GM12875 (cell line): ENCODE data around the gene OR1F1.

Source experiments
- H3K4me3 ChIP-seq: one replicate; pipeline ENCODE4 v1.5.1; 2011; ENCODE audit warnings: low read depth, low read length, control low read depth
- CTCF ChIP-seq: IDR thresholded peaks from 2 replicates; pipeline ENCODE4 v1.5.1; 2011; ENCODE audit warnings: low read depth, mild to moderate bottlenecking, control low read depth, inconsistent platforms, low read length, moderate library complexity, borderline replicate concordance; ENCODE audit not compliant: insufficient read depth

Gene OR1F1

DNA sequence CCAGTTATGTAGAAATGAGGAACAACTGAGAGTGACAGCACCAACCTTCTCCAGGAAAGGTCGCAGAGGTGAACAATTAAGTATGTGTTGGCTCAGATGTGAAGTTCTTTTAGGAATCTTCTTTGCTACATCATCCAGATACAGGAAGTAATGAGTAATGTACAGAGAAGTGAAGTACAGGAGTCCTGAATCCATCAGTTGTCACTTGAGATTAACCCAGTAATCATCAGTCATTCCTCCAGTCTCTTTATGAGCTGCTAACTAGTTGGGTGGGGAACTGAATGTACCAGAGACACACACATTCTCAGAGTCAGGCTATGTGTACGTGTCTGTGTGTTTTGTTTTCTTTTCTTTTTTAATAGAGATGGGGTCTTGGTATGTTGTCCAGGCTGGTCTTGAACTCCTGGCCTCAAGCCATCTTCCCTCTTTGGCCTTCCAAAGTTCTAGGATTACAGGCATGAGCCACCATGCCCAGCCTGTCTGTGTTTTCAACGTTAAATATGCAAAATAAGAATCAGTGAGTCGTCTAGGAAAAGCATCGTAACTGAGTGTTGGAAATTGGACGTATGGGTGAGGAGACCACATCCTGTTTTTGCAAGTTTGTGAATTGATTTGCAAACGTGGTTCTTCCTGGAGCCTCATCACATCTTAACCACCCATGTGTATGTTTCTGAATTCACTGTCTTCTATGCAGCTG is 27.0 kb downstream of the OR1F1 start:
- no peak overlapping the region for H3K4me3 ChIP-seq
- TF ChIP-seq CTCF: no peak

DNA sequence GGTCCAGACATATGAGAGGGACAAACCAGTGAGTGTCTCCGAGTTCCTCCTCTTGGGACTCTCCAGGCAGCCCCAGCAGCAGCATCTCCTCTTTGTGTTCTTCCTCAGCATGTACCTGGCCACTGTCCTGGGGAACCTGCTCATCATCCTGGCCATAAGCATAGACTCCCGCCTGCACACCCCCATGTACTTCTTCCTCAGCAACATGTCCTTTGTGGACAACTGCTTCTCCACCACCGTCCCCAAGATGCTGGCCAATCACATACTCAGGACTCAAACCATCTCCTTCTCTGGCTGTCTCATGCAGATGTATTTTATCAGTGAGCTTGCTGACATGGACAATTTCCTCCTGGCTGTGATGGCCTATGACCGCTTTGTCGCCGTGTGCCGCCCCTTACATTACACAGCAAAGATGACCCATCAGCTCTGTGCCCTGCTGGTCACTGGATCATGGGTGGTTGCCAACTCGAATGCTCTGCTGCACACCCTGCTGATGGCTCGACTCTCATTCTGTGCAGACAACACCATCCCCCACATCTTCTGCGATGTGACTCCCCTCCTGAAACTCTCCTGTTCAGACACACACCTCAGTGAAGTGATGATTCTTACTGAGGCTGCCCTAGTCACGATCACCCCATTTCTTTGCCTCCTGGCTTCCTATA is 27.7 kb downstream of the OR1F1 start:
- no peak for TF ChIP-seq CTCF

GRCh38 chr16:3216263-3216640 is 28.2 kb downstream of the OR1F1 start:
- TF ChIP-seq CTCF: no peak
- no peak overlapping the region for H3K4me3 ChIP-seq

More for the DNA sequence above, 27.7 kb downstream of the OR1F1 start:
- H3K4me3 ChIP-seq: no peak overlapping the region

DNA sequence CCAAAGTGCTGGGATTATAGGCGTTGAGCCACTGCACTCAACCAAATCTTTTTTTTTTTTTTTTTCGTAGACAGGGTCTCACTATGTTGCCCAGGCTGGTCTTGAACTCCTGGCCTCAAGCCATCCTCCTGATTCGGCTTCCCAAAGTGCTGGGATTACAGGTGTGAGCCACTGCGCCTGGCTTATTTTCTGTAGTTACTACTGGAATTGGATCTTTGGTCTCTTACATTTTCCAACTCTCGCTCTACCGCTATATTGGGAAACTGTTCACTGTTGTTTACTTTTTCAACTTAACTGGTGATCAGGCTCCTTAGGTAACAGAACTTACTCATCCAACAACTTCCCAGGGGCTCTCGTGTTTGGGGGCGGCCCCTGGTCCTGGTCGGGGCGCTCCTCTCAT is 32.8 kb downstream of the OR1F1 start:
- no peak for TF ChIP-seq CTCF
- H3K4me3 ChIP-seq: no peak overlapping the region

- TF ChIP-seq CTCF: no peak
- H3K4me3 ChIP-seq: no peak overlapping the region
Measured at GRCh38 chr16:3223913-3224515, 36.0 kb downstream of the OR1F1 start.

DNA sequence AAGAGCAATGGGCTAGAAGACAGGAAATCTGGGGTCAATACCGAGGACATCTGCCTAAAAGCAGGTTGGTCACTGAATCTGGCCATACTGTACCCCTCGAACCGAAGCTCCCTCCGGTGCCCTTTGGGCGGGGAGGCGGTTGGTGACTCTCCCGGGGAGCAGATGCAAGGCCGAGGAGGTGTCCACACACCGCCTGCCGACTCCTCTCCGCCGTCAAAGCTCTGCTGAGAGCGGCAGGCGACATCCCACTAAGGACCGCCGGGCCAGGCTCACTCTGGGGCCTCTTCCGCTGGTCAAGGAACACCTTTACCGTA is 46.5 kb downstream of the OR1F1 start:
- no peak for TF ChIP-seq CTCF
- H3K4me3 ChIP-seq: peak overlapping the region; percentile 79

DNA sequence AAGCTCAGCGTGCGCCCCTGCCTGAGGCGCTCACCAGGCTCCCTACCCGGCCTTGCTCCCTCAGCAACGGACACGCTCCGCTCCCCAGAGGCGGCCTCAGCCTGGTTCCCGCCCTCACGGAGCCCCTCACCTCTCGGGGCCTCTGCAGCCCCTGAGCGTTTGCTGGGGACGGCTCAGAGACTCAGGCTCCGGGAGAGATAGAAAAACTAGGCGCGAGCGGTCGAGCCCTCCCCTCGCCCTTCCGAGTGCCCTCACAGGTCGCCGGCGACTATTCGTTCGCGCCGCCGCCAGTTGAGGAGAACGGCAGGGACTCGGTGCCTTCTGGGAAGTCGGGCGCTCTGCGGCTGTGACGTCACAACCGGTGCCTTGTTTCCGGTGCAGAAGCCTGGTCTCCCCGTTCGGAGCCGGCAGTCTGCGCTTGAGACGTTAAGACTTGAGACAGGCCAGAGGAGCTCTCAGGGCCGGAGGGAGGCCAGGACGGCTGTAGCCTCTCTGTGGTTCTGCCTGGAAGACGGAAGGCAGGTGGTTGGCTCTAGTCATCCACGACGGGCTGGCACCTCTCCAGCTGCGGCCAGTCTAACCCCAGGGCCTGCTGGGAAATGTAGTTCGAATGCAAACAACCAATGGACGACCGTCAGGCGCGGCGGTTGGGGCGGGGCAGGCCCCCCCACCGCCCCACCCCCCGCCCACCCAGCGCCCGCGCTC is 47.0 kb downstream of the OR1F1 start, which contains the start of gene ZNF200:
Gene ZNF200 (minus strand): TSS at position 302 of the 705 bp plus-strand sequence. CDS start 1,403 bp downstream, outside the sequence.
- TF ChIP-seq CTCF: no peak
- peak within 1 kb of the TSS; percentile 79 for H3K4me3 ChIP-seq
